ENCODE results near the gene ABHD17C.

Gene ABHD17C

GRCh38 chr15:80796407-80796806 lies 101.3 kb downstream of the ABHD17C start:
- Histone ChIP-seq H3K36me3 (ENCODE audit: control insufficient read depth, low read depth, low read length) (no peaks in the 10 kb centered on the region), H3K4me1 (ENCODE audit: control insufficient read depth, low read depth, low read length) (no peaks in the 10 kb centered on the region), H3K27me3 (ENCODE audit: control insufficient read depth, insufficient read depth, low read length) (no peaks in the 10 kb centered on the region), H3K9me3 (ENCODE audit: control insufficient read depth, low read depth, low read length) (no peaks in the 10 kb centered on the region), H3K9ac (ENCODE audit: low read length) (no peak overlapping the region), H3K4me3 (ENCODE audit: low read length) (no peak overlapping the region), H3K27ac (ENCODE audit: low read length) (no peak overlapping the region)

GRCh38 chr15:80798911-80799310 lies 103.8 kb downstream of the ABHD17C start:
- no peaks in the 10 kb centered on the region for H3K9me3 ChIP-seq (ENCODE audit: control insufficient read depth, low read depth, low read length)
- no peaks in the 10 kb centered on the region for H3K4me1 ChIP-seq (ENCODE audit: control insufficient read depth, low read depth, low read length)
- no peak overlapping the region for H3K4me3 ChIP-seq (ENCODE audit: low read length)
- no peak overlapping the region for H3K9ac ChIP-seq (ENCODE audit: low read length)
- no peaks in the 10 kb centered on the region for H3K27me3 ChIP-seq (ENCODE audit: control insufficient read depth, insufficient read depth, low read length)
- no peaks in the 10 kb centered on the region for H3K36me3 ChIP-seq (ENCODE audit: control insufficient read depth, low read depth, low read length)
- no peak overlapping the region for H3K27ac ChIP-seq (ENCODE audit: low read length)

GRCh38 chr15:80800067-80800466 lies 105.0 kb downstream of the ABHD17C start:
- Histone ChIP-seq H3K27ac (ENCODE audit: low read length) (no peak overlapping the region), H3K27me3 (ENCODE audit: control insufficient read depth, insufficient read depth, low read length) (no peaks in the 10 kb centered on the region), H3K4me1 (ENCODE audit: control insufficient read depth, low read depth, low read length) (peaks cover 5% of the 10 kb centered on the region), H3K4me3 (ENCODE audit: low read length) (no peak overlapping the region), H3K36me3 (ENCODE audit: control insufficient read depth, low read depth, low read length) (no peaks in the 10 kb centered on the region), H3K9me3 (ENCODE audit: control insufficient read depth, low read depth, low read length) (no peaks in the 10 kb centered on the region), H3K9ac (ENCODE audit: low read length) (no peak overlapping the region)

GRCh38 chr15:80801891-80802680 lies 107.0 kb downstream of the ABHD17C start:
- no peak overlapping the region for H3K9ac ChIP-seq (ENCODE audit: low read length)
- H3K9me3 ChIP-seq (ENCODE audit: control insufficient read depth, low read depth, low read length), result no peaks in the 10 kb centered on the region
- H3K27me3 ChIP-seq (ENCODE audit: control insufficient read depth, insufficient read depth, low read length), result no peaks in the 10 kb centered on the region
- H3K36me3 ChIP-seq (ENCODE audit: control insufficient read depth, low read depth, low read length), result no peaks in the 10 kb centered on the region
- no peak overlapping the region for H3K4me3 ChIP-seq (ENCODE audit: low read length)
- H3K27ac ChIP-seq (ENCODE audit: low read length), result no peak overlapping the region
- H3K4me1 ChIP-seq (ENCODE audit: control insufficient read depth, low read depth, low read length), result peaks cover 7% of the 10 kb centered on the region

- no peaks in the 10 kb centered on the region for H3K36me3 ChIP-seq (ENCODE audit: control insufficient read depth, low read depth, low read length)
- H3K27me3 ChIP-seq (ENCODE audit: control insufficient read depth, insufficient read depth, low read length), result no peaks in the 10 kb centered on the region
- no peak overlapping the region for H3K27ac ChIP-seq (ENCODE audit: low read length)
- no peak overlapping the region for H3K9ac ChIP-seq (ENCODE audit: low read length)
- no peaks in the 10 kb centered on the region for H3K9me3 ChIP-seq (ENCODE audit: control insufficient read depth, low read depth, low read length)
- H3K4me3 ChIP-seq (ENCODE audit: low read length), result no peak overlapping the region
- H3K4me1 ChIP-seq (ENCODE audit: control insufficient read depth, low read depth, low read length), result peaks cover 7% of the 10 kb centered on the region
These were observed 108.7 kb downstream of the ABHD17C start for GRCh38 chr15:80803580-80804525.

GRCh38 chr15:80804970-80805495 lies 109.9 kb downstream of the ABHD17C start:
- no peaks in the 10 kb centered on the region for H3K9me3 ChIP-seq (ENCODE audit: control insufficient read depth, low read depth, low read length)
- H3K36me3 ChIP-seq (ENCODE audit: control insufficient read depth, low read depth, low read length), result no peaks in the 10 kb centered on the region
- no peak overlapping the region for H3K9ac ChIP-seq (ENCODE audit: low read length)
- no peak overlapping the region for H3K27ac ChIP-seq (ENCODE audit: low read length)
- no peaks in the 10 kb centered on the region for H3K27me3 ChIP-seq (ENCODE audit: control insufficient read depth, insufficient read depth, low read length)
- H3K4me1 ChIP-seq (ENCODE audit: control insufficient read depth, low read depth, low read length), result peaks cover 7% of the 10 kb centered on the region
- no peak overlapping the region for H3K4me3 ChIP-seq (ENCODE audit: low read length)
